HEK293T (cell line): ENCODE data around the gene RPS15A.
"Not testable (repeated sequence)": the region's sequence is repeated elsewhere in the genome, so short reads cannot be mapped to it uniquely, and the experiment has no call there.

Source experiments
- BHLHE40 ChIP-seq: fragments of 450-650 bp; IDR thresholded peaks from 2 replicates; pipeline ENCODE4 v1.6.1; 2016; ENCODE audit warnings: mild to moderate bottlenecking, moderate library complexity, borderline replicate concordance
- CTBP1 ChIP-seq: fragments of 450-650 bp; IDR thresholded peaks from 2 replicates; pipeline ENCODE4 v1.6.1; 2016; ENCODE audit warnings: borderline replicate concordance
- ELF4 ChIP-seq: fragments of 450-650 bp; IDR thresholded peaks from 2 replicates; pipeline ENCODE4 v1.6.1; 2017; ENCODE audit warnings: antibody characterized with exemption
- FOXK2 ChIP-seq: fragments of 450-650 bp; IDR thresholded peaks from 2 replicates; pipeline ENCODE4 v1.6.1; 2016; ENCODE audit warnings: mild to moderate bottlenecking
- FOXM1 ChIP-seq: fragments of 450-650 bp; IDR thresholded peaks from 2 replicates; pipeline ENCODE4 v1.6.1; 2017; ENCODE audit warnings: mild to moderate bottlenecking, borderline replicate concordance
- L3MBTL2 ChIP-seq: fragments of 450-650 bp; conservative IDR thresholded peaks from 2 replicates; pipeline ENCODE4 v1.6.1; 2016; ENCODE audit warnings: mild to moderate bottlenecking
- LEF1 ChIP-seq: fragments of 450-650 bp; IDR thresholded peaks from 2 replicates; pipeline ENCODE4 v1.6.1; 2017; ENCODE audit warnings: mild to moderate bottlenecking, borderline replicate concordance
- SUZ12 ChIP-seq: fragments of 450-650 bp; IDR thresholded peaks from 2 replicates; pipeline ENCODE4 v1.6.1; 2016; ENCODE audit warnings: mild to moderate bottlenecking
- ZNF384 ChIP-seq: fragments of 450-650 bp; IDR thresholded peaks from 2 replicates; pipeline ENCODE4 v1.6.1; 2016

DNA sequence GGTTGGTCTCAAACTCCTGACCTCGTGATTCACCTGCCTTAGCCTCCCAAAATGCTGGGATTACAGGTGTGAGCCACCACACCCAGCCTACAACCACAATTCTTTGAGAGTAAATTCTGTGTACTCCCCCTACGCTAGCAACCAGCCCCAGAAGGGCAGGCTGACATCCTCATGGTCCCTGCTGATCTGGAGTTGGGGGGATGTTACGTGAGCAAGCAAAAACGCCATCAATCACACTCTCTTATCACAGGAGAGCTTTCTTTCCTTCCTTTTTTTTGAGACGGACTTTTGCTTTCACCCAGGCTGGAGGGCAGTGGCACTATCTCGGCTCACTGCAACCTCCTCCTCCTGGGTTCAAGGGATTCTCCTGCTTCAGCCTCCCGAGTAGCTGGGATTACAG, 18.0 kb downstream of the RPS15A start:
- TF ChIP-seq FOXK2, L3MBTL2, LEF1, FOXM1, ELF4, CTBP1, SUZ12, BHLHE40, ZNF384: not testable (repeated sequence)
